Colonic mucosa (tissue), 4 donors: ENCODE measurements around the gene ADCY4. TPM values are rescaled to one million over a fixed set of nuclear protein-coding genes. Genes with fewer than 3 reads are reported as not detected.
"Not testable (repeated sequence)": the region's sequence is repeated elsewhere in the genome, so short reads cannot be mapped to it uniquely, and the experiment has no call there.

Experiments used
- DNase-seq: peaks from one replicate; pipeline ENCODE4 v3.0.0-alpha.2; 2020
- H3K27ac ChIP-seq: fragments of 200-600 bp; one replicate; pipeline ENCODE4 v1.8.0; 2021
- H3K27me3 ChIP-seq: fragments of 200-600 bp; one replicate; pipeline ENCODE4 v1.8.0; 2021
- H3K36me3 ChIP-seq: fragments of 200-600 bp; one replicate; pipeline ENCODE4 v1.8.0; 2021
- H3K4me1 ChIP-seq: fragments of 200-600 bp; one replicate; pipeline ENCODE4 v1.8.0; 2021; ENCODE audit warnings: mild to moderate bottlenecking
- H3K4me3 ChIP-seq: fragments of 200-600 bp; one replicate; pipeline ENCODE4 v1.8.0; 2021
- H3K9ac ChIP-seq, 2 donors: one replicate each; pipeline ENCODE4 v1.7.0; 2013; ENCODE audit warnings: control low read depth in 2 of 2, low read depth in 2 of 2, low read length in 2 of 2
- H3K9me3 ChIP-seq: fragments of 200-600 bp; one replicate; pipeline ENCODE4 v1.8.0; 2021
- CTCF ChIP-seq: fragments of 200-600 bp; IDR thresholded peaks from one replicate; pipeline ENCODE4 v1.8.0; 2022; ENCODE audit warnings: antibody characterized with exemption, mild to moderate bottlenecking
- intact Hi-C: fragments of 100-400 bp; cut with DNase I; formaldehyde crosslinking; loops from one replicate; pipeline ENCODE4 v1.14.1; 2022
- total RNA-seq, 2 donors: library from RNA; stranded (reverse); fragmentation: NEBNext Ultra II Directional in 1 of 2; extraction: Animal tissue kit (Norgen Biotek cat#: 25700) in 1 of 2; gene quantifications; one replicate each; pipeline ENCODE4 v1.2.1, GENCODE V29; 2021
- donor health status: healthy.
- donor health status: DM: no; HTN: no; CAD: no.
- donor health status: DM: no; HTN: no; CAD: no.

Gene ADCY4
- total RNA-seq, 2 donors from 2014 or later: 6.7 to 10.2 TPM

GRCh38 chr14:24361326-24361725, 26.5 kb upstream of the ADCY4 start:
- intact Hi-C loops: no loop called here
- no peak overlapping the region for H3K4me3 ChIP-seq
- H3K27me3 ChIP-seq: no peaks in the 10 kb centered on the region
- no peak overlapping the region for H3K27ac ChIP-seq
- TF ChIP-seq CTCF: no peak
- H3K4me1 ChIP-seq: peaks cover 9% of the 10 kb centered on the region
- H3K9me3 ChIP-seq: no peaks in the 10 kb centered on the region
- no peak overlapping the region for H3K9ac ChIP-seq
- H3K36me3 ChIP-seq: no peaks in the 10 kb centered on the region
- no peak for DNase-seq

DNA sequence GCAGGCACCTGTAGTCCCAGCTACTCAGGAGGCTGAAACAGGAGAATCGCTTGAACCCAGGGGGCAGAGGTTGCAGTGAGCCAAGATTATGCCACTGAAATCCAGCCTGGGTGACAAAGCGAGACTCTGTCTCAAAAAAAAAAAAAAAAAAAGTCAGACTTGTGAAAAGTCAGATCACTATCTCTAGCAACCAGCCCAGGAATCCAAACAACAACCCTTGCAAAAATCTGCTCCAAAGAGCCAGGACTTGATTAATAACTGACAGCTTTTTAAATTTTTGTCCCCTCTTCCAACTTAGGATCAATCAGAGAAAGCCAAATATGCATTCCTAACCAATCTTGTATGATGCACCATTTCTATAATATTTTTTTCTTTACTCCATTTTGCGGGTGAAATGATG, 25.4 kb upstream of the ADCY4 start:
- intact Hi-C loops: no loop called here
- TF ChIP-seq CTCF: no peak
- H3K27me3 ChIP-seq: no peaks in the 10 kb centered on the region
- no peak overlapping the region for H3K27ac ChIP-seq
- H3K36me3 ChIP-seq: no peaks in the 10 kb centered on the region
- peaks cover under 1% of the 10 kb centered on the region for H3K4me1 ChIP-seq
- no peak for DNase-seq
- H3K9me3 ChIP-seq: no peaks in the 10 kb centered on the region
- no peak overlapping the region for H3K4me3 ChIP-seq
- no peak overlapping the region for H3K9ac ChIP-seq

GRCh38 chr14:24356208-24356607, 21.3 kb upstream of the ADCY4 start:
- no peak for TF ChIP-seq CTCF
- DNase-seq: no peak
- Histone ChIP-seq H3K36me3 (no peaks in the 10 kb centered on the region), H3K4me1 (no peaks in the 10 kb centered on the region), H3K9me3 (no peaks in the 10 kb centered on the region), H3K9ac (no peak overlapping the region), H3K27ac (no peak overlapping the region), H3K27me3 (no peaks in the 10 kb centered on the region), H3K4me3 (no peak overlapping the region)
- intact Hi-C loops: no loop called here

GRCh38 chr14:24355009-24355408, 20.1 kb upstream of the ADCY4 start:
- Histone ChIP-seq H3K27me3 (no peaks in the 10 kb centered on the region), H3K36me3 (no peaks in the 10 kb centered on the region), H3K4me1 (no peaks in the 10 kb centered on the region), H3K4me3 (no peak overlapping the region), H3K9ac (no peak overlapping the region), H3K9me3 (no peaks in the 10 kb centered on the region), H3K27ac (no peak overlapping the region)
- no peak for TF ChIP-seq CTCF
- DNase-seq: no peak
- intact Hi-C loops: no loop called here

- H3K27ac ChIP-seq, H3K36me3 ChIP-seq, intact Hi-C loops, H3K9me3 ChIP-seq, DNase-seq, H3K27me3 ChIP-seq, H3K9ac ChIP-seq, H3K4me3 ChIP-seq, H3K4me1 ChIP-seq: not testable (repeated sequence)
These were observed 19.6 kb upstream of the ADCY4 start for GRCh38 chr14:24354482-24354825.

- no peaks in the 10 kb centered on the region for H3K36me3 ChIP-seq
- H3K27me3 ChIP-seq: no peaks in the 10 kb centered on the region
- TF ChIP-seq CTCF: no peak
- H3K27ac ChIP-seq: no peak overlapping the region
- H3K9me3 ChIP-seq: no peaks in the 10 kb centered on the region
- intact Hi-C loops: no loop called here
- peak; percentile 67 for DNase-seq
- H3K9ac ChIP-seq: no peak overlapping the region
- H3K4me3 ChIP-seq: no peak overlapping the region
- H3K4me1 ChIP-seq: no peaks in the 10 kb centered on the region
These were observed 18.9 kb upstream of the ADCY4 start for GRCh38 chr14:24353559-24354481.
